ENCODE measurements around the gene HAGH. TPM values are rescaled to one million over a fixed set of nuclear protein-coding genes. Genes with fewer than 3 reads are reported as not detected.

HAGH gene
- total and polyA plus RNA-seq, 2 experiments from 2014 or later: 169 to 219 TPM

DNA sequence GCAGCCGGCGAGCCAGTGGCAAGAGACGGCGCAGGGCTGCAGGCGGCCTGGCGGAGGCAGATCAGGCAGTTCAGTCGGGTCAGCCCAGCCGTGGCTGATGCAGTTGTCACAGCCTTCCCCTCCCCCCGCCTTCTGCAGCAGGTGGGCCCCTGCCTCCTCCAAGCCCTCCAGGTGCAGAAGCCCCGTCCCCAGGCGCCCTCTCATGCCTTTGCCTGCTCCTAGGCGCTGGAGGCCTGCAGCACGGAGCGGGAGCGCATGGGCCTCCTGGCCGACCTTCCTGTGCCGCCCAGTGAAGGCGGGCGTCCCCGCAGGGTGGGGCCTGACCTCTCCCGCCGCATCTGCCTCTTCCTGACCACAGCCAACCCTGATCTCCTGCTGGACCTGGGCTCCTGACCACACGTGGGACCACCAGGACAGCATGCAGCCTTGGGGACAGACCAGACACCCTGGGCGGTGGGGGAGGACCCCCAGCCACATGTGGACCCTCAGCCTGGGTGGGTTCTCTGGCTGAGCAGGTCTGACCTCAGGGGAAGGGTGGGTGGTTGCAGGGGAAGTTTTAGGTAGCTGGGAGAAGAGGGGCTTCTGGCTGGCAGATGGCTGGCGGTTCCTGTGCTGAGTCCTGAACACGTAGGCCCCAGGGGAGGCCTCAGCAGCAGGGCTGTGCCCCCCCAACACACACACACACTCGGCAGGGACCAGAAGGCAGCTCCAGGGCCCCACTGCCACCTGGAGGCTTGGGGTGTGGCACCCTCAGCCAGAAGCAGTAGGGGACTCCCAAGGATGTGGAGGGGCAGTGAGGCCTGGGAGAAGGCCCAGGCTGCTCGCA lies 50.6 kb downstream of the HAGH start:
- Histone ChIP-seq H3K4me3 (no peak overlapping the region), H3K4me1 (ENCODE audit: low read depth) (peaks cover 13% of the 10 kb centered on the region), H3K27ac (no peak overlapping the region), H3K27me3 (no peaks in the 10 kb centered on the region), H3K9me3 (ENCODE audit: low read depth) (no peaks in the 10 kb centered on the region), H3K36me3 (no peaks in the 10 kb centered on the region)
- DNase-seq (ENCODE audit: low read depth in 1 of 2, low spot score in 1 of 2): no peak
- TF ChIP-seq CTCF (IDR thresholded peaks at IDR 0.05; ENCODE audit: low read depth, low read length): no peak

DNA sequence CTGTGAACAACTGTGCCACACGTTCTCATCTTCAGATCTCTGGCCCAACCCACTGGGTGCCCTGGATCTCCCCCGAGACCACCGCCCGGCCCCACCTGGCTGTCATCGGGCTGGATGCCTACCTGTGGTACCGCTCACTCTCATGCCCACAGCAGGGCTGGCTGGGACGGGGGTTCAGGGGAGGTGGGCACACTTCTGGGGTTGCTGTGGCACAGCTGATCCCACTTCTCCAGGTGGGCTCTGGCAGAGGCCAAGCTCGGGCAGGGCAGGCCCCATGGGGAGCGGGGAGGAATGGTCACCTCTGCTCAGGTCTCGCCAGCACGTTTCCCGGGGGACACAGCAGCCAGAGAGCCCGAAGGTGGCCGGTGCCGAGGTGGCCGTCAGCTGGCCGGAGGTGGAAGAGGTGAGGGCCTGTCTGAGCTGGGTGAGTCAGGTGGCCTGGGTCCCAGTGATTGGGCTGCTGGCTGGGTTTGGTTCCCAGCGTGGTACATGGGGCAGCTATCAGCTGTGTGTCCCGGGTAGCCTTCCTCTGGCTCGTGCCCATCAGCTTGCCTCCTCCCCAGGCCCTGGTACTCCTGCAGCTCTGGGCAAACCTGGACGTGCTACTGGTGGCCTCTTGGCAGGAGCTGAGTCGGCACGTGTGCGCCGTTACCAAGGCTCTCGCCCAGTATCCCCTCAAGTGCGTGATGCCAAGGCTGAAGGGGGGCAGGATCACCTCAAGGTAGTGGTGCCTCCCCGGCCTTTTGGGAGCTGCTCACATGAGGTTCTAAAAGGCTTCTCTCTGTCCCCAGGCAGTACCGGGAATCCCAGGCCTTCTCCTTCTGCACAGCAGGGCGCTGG lies 51.4 kb downstream of the HAGH start:
- no peak for DNase-seq (ENCODE audit: low read depth in 1 of 2, low spot score in 1 of 2)
- no peaks in the 10 kb centered on the region for H3K27me3 ChIP-seq
- H3K27ac ChIP-seq: no peak overlapping the region
- no peaks in the 10 kb centered on the region for H3K9me3 ChIP-seq (ENCODE audit: low read depth)
- H3K36me3 ChIP-seq: no peaks in the 10 kb centered on the region
- no peak for TF ChIP-seq CTCF (IDR thresholded peaks at IDR 0.05; ENCODE audit: low read depth, low read length)
- peaks cover 13% of the 10 kb centered on the region for H3K4me1 ChIP-seq (ENCODE audit: low read depth)
- H3K4me3 ChIP-seq: no peak overlapping the region

GRCh38 chr16:1774448-1774780 lies 52.2 kb downstream of the HAGH start:
- Histone ChIP-seq H3K36me3 (no peaks in the 10 kb centered on the region), H3K4me1 (ENCODE audit: low read depth) (peaks cover 13% of the 10 kb centered on the region), H3K27ac (no peak overlapping the region), H3K9me3 (ENCODE audit: low read depth) (no peaks in the 10 kb centered on the region), H3K4me3 (peak overlapping the region; percentile 59), H3K27me3 (no peaks in the 10 kb centered on the region)
- no peak for TF ChIP-seq CTCF (IDR thresholded peaks at IDR 0.05; ENCODE audit: low read depth, low read length)
- no peak for DNase-seq (ENCODE audit: low read depth in 1 of 2, low spot score in 1 of 2)

- TF ChIP-seq CTCF (IDR thresholded peaks at IDR 0.05; ENCODE audit: low read depth, low read length): no peak
- Histone ChIP-seq H3K4me3 (peak overlapping the region; percentile 59), H3K27ac (peak overlapping the region; percentile 88), H3K9me3 (ENCODE audit: low read depth) (no peaks in the 10 kb centered on the region), H3K27me3 (no peaks in the 10 kb centered on the region), H3K4me1 (ENCODE audit: low read depth) (peaks cover 13% of the 10 kb centered on the region), H3K36me3 (no peaks in the 10 kb centered on the region)
- peak in 1 of 2 donors; percentile 49 for DNase-seq (ENCODE audit: low read depth in 1 of 2, low spot score in 1 of 2)
Observed at GRCh38 chr16:1773703-1774447, 52.8 kb downstream of the HAGH start.

- H3K27me3 ChIP-seq: no peaks in the 10 kb centered on the region
- peak within 1 kb of the TSS; percentile 59 for H3K4me3 ChIP-seq
- peaks cover 13% of the 10 kb centered on the region for H3K4me1 ChIP-seq (ENCODE audit: low read depth)
- peak within 1 kb of the TSS; percentile 88 for H3K27ac ChIP-seq
- H3K36me3 ChIP-seq: peaks cover under 1% of the 10 kb centered on the region
- H3K9me3 ChIP-seq (ENCODE audit: low read depth): no peaks in the 10 kb centered on the region
- peak; percentile 67 for TF ChIP-seq CTCF (IDR thresholded peaks at IDR 0.05; ENCODE audit: low read depth, low read length)
- peak; percentile 86 to 94 for DNase-seq (ENCODE audit: low read depth in 1 of 2, low spot score in 1 of 2)
Observed at GRCh38 chr16:1772908-1773702, 53.5 kb downstream of the HAGH start, which contains the start of gene MRPS34. Gene MRPS34 (minus strand): TSS chr16:1773134. CDS start chr16:1773119, 15 bp downstream.
